ENCODE measurements around the gene PDE4D. TPM values are rescaled to one million over a fixed set of nuclear protein-coding genes. Genes with fewer than 3 reads are reported as not detected.

Gene PDE4D
- total RNA-seq, 1 donor from 2014 or later, result 34.5 TPM

DNA sequence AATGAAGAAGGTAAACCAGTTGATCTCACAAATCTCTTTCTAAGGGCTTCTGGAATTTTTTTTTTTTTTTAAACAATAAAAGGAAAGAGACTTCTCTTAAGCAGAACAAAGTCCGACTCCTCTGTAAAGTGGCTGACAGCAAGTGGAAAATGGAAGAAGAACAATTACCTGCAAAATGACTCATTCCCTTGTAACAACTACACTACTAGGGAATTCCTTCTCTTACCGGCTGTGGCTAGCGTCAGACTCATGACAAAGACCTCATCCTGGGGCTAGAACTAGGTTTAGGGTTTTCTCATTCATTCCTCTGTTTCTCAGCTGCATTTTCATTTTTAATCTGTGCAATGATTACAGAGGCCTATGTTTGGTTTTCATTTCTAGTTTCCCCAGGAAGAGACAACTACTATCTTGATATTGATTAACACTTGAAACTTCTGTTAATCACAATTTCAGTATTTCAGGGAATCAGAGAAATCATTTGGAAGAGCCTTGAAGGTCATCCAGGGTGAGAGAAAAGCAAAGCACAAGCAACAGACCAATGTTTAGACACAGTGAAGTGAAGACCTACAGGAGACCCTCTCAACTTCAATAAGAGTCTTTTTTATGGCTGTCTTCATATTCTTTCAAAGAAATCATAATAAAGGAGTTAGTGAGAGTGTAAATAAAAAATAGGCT lies 872.8 kb downstream of the PDE4D start:
- H3K4me3 ChIP-seq, result no peak overlapping the region
- peaks cover 10% of the 10 kb centered on the region for H3K36me3 ChIP-seq
- no peak for DNase-seq
- no peak for TF ChIP-seq CTCF (IDR thresholded peaks at IDR 0.05; ENCODE audit: borderline replicate concordance)
- intact Hi-C loops (cut with micrococcal nuclease), result no loop called here
- peaks cover 2% of the 10 kb centered on the region for H3K9me3 ChIP-seq (replicated peaks)
- H3K27me3 ChIP-seq (ENCODE audit: low read depth), result no peaks in the 10 kb centered on the region
- peaks cover 33% of the 10 kb centered on the region for H3K4me1 ChIP-seq
- no peak overlapping the region for H3K27ac ChIP-seq (replicated peaks)

DNA sequence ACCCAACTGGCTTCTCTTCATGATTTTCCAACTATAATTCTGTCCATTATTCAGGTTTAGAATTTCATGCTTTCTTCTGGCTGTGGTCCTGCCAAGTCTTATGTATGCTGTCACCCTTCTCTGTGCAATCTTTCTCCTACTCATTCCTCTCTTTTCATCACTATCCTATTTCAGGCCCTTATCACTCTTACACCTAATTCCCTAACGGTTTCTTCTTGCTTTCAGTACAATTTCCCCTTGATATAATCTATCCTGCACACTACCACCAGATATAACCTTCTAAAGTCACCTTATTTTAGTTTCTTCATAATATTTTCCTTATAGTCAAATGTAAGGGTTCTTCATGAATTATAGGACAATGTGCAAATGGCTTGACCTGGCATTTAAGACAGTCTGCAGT lies 874.4 kb downstream of the PDE4D start:
- Histone ChIP-seq H3K27ac (replicated peaks) (no peak overlapping the region), H3K9me3 (replicated peaks) (peaks cover 12% of the 10 kb centered on the region), H3K4me3 (no peak overlapping the region), H3K36me3 (peaks cover 10% of the 10 kb centered on the region), H3K27me3 (ENCODE audit: low read depth) (no peaks in the 10 kb centered on the region), H3K4me1 (peaks cover 29% of the 10 kb centered on the region)
- no peak for DNase-seq
- no peak for TF ChIP-seq CTCF (IDR thresholded peaks at IDR 0.05; ENCODE audit: borderline replicate concordance)
- intact Hi-C loops (cut with micrococcal nuclease), result no loop called here

DNA sequence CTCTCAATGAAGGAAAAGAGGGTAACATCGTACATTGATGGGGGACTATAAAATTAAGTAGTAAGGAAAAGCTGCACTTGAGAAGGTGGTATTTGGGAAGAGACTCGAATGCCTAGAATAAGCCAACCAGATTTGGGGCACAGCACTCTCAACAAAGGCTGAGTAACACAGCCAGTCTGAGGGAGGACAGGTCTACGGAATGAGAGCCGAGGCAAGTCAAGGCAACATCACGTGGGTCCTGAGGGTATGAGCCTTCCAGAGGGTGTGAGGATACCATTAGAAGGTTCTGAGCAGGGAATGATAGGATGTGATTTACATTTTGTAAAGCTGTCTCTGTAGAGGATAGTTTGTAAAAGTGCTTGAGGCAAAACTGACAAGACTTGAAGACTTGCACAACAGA lies 876.6 kb downstream of the PDE4D start:
- Histone ChIP-seq H3K27me3 (ENCODE audit: low read depth) (no peaks in the 10 kb centered on the region), H3K4me3 (no peak overlapping the region), H3K36me3 (peaks cover 10% of the 10 kb centered on the region), H3K4me1 (peaks cover 26% of the 10 kb centered on the region), H3K27ac (replicated peaks) (no peak overlapping the region), H3K9me3 (replicated peaks) (peaks cover 28% of the 10 kb centered on the region)
- DNase-seq, result no peak
- intact Hi-C loops (cut with micrococcal nuclease), result no loop called here
- TF ChIP-seq CTCF (IDR thresholded peaks at IDR 0.05; ENCODE audit: borderline replicate concordance), result no peak

DNA sequence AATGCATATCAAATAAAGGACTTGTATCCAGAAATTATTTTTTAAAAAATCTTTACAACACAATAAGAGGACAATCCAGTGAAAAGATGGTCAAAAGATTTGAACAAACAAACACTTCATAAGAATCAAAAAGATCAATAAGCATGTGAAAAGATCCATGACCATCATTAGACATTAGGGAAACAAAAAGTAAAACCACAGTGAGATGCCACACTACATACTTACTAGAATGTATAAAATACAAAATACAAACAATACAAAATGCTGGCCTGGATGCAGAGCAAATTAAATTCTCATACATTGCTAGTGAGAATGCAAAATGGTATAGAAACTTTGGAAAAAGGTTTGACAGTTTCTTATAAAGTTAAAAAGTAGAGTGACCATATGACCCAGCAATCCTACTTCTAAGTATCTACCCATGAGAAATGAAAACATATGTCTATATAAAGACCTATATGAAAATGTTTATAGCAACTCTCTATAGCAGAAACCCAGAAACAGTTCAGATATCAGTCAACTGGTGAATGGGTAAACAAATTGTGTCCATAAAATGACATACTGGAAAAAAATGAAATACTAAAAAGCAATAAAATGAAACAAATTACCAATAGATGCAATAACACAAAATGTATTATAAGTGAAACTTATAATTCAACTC lies 884.6 kb downstream of the PDE4D start:
- Histone ChIP-seq H3K4me3 (no peak overlapping the region), H3K27ac (replicated peaks) (no peak overlapping the region), H3K27me3 (ENCODE audit: low read depth) (no peaks in the 10 kb centered on the region), H3K4me1 (peaks cover 17% of the 10 kb centered on the region), H3K9me3 (replicated peaks) (peaks cover 25% of the 10 kb centered on the region), H3K36me3 (no peaks in the 10 kb centered on the region)
- intact Hi-C loops (cut with micrococcal nuclease), result loop anchor here (5.0 kb wide), 1 partner anchor 122 kb away; no protein-coding TSS in a partner anchor
- no peak for TF ChIP-seq CTCF (IDR thresholded peaks at IDR 0.05; ENCODE audit: borderline replicate concordance)
- DNase-seq, result no peak

- H3K27me3 ChIP-seq (ENCODE audit: low read depth), result no peaks in the 10 kb centered on the region
- peaks cover 30% of the 10 kb centered on the region for H3K4me1 ChIP-seq
- no peak overlapping the region for H3K4me3 ChIP-seq
- H3K36me3 ChIP-seq, result no peaks in the 10 kb centered on the region
- DNase-seq, result no peak
- H3K27ac ChIP-seq (replicated peaks), result no peak overlapping the region
- H3K9me3 ChIP-seq (replicated peaks), result peaks cover 14% of the 10 kb centered on the region
- intact Hi-C loops (cut with micrococcal nuclease), result loop anchor here (5.0 kb wide), 1 partner anchor 120 kb away; no protein-coding TSS in a partner anchor
- TF ChIP-seq CTCF (IDR thresholded peaks at IDR 0.05; ENCODE audit: borderline replicate concordance), result peak; percentile 60
Measured at GRCh38 chr5:59007460-59008063, 886.0 kb downstream of the PDE4D start.

All from left ventricle myocardium inferior (tissue), 1 donor.